Measurements from ENCODE around the gene COL15A1.

COL15A1 gene

GRCh38 chr9:98917746-98918487 is 25.8 kb upstream of the COL15A1 start:
- no peak for DNase-seq

- DNase-seq = no peak
These were observed 22.0 kb upstream of the COL15A1 start for GRCh38 chr9:98921732-98922131.

GRCh38 chr9:98922721-98923435 is 20.8 kb upstream of the COL15A1 start:
- peak; percentile 83 for DNase-seq

- no peak for DNase-seq
These were observed 20.1 kb upstream of the COL15A1 start for GRCh38 chr9:98923451-98924123.

GRCh38 chr9:98924946-98925820 is 18.5 kb upstream of the COL15A1 start:
- peak; percentile 6 for DNase-seq

GRCh38 chr9:98925956-98926355 is 17.8 kb upstream of the COL15A1 start:
- no peak for DNase-seq

GRCh38 chr9:98927724-98928123 is 16.0 kb upstream of the COL15A1 start:
- DNase-seq = no peak

- no peak for DNase-seq
These were observed 14.6 kb upstream of the COL15A1 start for GRCh38 chr9:98929071-98929470.

- DNase-seq = no peak
These were observed 13.8 kb upstream of the COL15A1 start for GRCh38 chr9:98929895-98930341.

- no peak for DNase-seq
These were observed 12.9 kb upstream of the COL15A1 start for GRCh38 chr9:98930792-98931191.

GRCh38 chr9:98931600-98932389 is 11.9 kb upstream of the COL15A1 start:
- DNase-seq = no peak

GRCh38 chr9:98933185-98933584 is 10.5 kb upstream of the COL15A1 start:
- DNase-seq = no peak

- no peak for DNase-seq
These were observed 9.8 kb upstream of the COL15A1 start for GRCh38 chr9:98933890-98934289.

GRCh38 chr9:98935071-98935505 is 8.6 kb upstream of the COL15A1 start:
- DNase-seq = no peak

- DNase-seq = no peak
These were observed 3.4 kb upstream of the COL15A1 start for GRCh38 chr9:98940276-98940675.

GRCh38 chr9:98941946-98942523 is 1.7 kb upstream of the COL15A1 start:
- DNase-seq = no peak

- no peak for DNase-seq
These were observed 613 bp upstream of the COL15A1 start for GRCh38 chr9:98942906-98943681.

GRCh38 chr9:98944057-98944733 is 488 bp downstream of the COL15A1 start:
- DNase-seq = peak; percentile 23

GRCh38 chr9:98944734-98945074 is 997 bp downstream of the COL15A1 start:
- no peak for DNase-seq

GRCh38 chr9:98949565-98949964 is 5.9 kb downstream of the COL15A1 start:
- DNase-seq = no peak
